ENCODE measurements around the gene SUMF1. TPM values are rescaled to one million over a fixed set of nuclear protein-coding genes. Genes with fewer than 3 reads are reported as not detected.
"Not testable (repeated sequence)": the region's sequence is repeated elsewhere in the genome, so short reads cannot be mapped to it uniquely, and the experiment has no call there.

The SUMF1 gene
- total RNA-seq, 1 donor from 2014 or later, result 8.6 TPM

DNA sequence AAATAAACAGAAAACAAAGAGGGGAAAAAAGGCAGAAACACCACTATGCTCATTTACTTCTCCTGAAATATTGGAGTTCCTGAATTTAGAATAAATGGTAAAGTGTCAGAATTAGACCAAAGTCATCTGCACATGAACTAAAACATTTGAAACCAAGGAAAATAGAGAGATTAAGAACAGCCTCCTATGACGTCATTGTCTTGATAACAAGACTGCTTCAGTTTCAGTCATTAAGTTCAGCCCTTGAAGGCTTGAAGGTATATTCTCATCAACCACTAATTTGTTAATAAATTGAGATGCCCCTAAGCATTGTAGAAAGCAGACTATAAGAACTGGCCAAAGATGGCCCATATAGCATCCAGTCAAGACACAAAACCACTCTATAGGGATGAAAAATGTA is 2.5 kb downstream of the SUMF1 start:
- Histone ChIP-seq H3K27ac (replicated peaks) (no peak overlapping the region), H3K4me1 (peaks cover 29% of the 10 kb centered on the region), H3K4me3 (no peak overlapping the region), H3K27me3 (ENCODE audit: low read depth) (no peaks in the 10 kb centered on the region), H3K9me3 (replicated peaks) (no peaks in the 10 kb centered on the region), H3K36me3 (no peaks in the 10 kb centered on the region)
- intact Hi-C loops (cut with micrococcal nuclease), result no loop called here
- DNase-seq, result no peak
- TF ChIP-seq, protein P1, sequence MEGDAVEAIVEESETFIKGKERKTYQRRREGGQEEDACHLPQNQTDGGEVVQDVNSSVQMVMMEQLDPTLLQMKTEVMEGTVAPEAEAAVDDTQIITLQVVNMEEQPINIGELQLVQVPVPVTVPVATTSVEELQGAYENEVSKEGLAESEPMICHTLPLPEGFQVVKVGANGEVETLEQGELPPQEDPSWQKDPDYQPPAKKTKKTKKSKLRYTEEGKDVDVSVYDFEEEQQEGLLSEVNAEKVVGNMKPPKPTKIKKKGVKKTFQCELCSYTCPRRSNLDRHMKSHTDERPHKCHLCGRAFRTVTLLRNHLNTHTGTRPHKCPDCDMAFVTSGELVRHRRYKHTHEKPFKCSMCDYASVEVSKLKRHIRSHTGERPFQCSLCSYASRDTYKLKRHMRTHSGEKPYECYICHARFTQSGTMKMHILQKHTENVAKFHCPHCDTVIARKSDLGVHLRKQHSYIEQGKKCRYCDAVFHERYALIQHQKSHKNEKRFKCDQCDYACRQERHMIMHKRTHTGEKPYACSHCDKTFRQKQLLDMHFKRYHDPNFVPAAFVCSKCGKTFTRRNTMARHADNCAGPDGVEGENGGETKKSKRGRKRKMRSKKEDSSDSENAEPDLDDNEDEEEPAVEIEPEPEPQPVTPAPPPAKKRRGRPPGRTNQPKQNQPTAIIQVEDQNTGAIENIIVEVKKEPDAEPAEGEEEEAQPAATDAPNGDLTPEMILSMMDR (IDR thresholded peaks at IDR 0.05; ENCODE audit: borderline replicate concordance), result no peak

- no peaks in the 10 kb centered on the region for H3K36me3 ChIP-seq
- no peaks in the 10 kb centered on the region for H3K27me3 ChIP-seq (ENCODE audit: low read depth)
- no peaks in the 10 kb centered on the region for H3K9me3 ChIP-seq (replicated peaks)
- H3K27ac ChIP-seq (replicated peaks), result no peak overlapping the region
- no peak for DNase-seq
- TF ChIP-seq, protein P1 (IDR thresholded peaks at IDR 0.05; ENCODE audit: borderline replicate concordance), result no peak
- H3K4me3 ChIP-seq, result no peak overlapping the region
- intact Hi-C loops (cut with micrococcal nuclease), result no loop called here
- H3K4me1 ChIP-seq, result peaks cover 27% of the 10 kb centered on the region
Observed at GRCh38 chr3:4462369-4463040, 4.6 kb downstream of the SUMF1 start.

DNA sequence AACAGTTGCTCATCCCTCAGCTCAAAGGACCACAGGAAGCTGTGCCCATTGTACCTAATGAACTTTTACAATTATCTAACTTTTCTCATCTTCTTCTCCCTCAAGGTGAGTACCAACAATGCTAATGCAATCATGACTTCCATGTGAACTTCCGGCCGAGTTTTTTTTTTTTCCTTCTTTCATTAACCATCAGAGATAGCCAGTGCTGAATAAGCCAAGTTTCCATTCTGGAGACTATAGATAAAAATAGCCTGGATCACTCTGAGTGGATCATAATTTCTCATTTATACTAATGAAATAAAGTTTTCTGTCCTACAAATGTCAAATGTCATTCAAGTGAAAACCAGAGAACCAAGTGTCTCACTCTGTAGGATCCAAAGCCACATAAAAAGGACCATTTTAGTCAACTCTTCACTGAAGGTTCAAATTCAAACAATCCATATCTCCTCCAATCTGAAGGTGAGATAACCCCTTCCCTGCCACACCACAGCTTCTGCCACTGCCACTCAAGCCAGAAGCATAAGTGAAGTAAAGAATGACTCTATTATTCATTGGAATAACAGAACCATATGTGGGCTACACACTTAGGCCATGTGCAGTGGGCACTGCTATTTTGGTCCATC is 5.5 kb downstream of the SUMF1 start:
- no peak for DNase-seq
- intact Hi-C loops (cut with micrococcal nuclease), result no loop called here
- no peak overlapping the region for H3K27ac ChIP-seq (replicated peaks)
- H3K36me3 ChIP-seq, result no peaks in the 10 kb centered on the region
- H3K4me3 ChIP-seq, result no peak overlapping the region
- H3K4me1 ChIP-seq, result peaks cover 18% of the 10 kb centered on the region
- no peaks in the 10 kb centered on the region for H3K27me3 ChIP-seq (ENCODE audit: low read depth)
- TF ChIP-seq, protein P1 (IDR thresholded peaks at IDR 0.05; ENCODE audit: borderline replicate concordance), result no peak
- no peaks in the 10 kb centered on the region for H3K9me3 ChIP-seq (replicated peaks)

- H3K27ac ChIP-seq (replicated peaks), result no peak overlapping the region
- DNase-seq, result no peak
- no peaks in the 10 kb centered on the region for H3K36me3 ChIP-seq
- no peak overlapping the region for H3K4me3 ChIP-seq
- TF ChIP-seq, protein P1 (IDR thresholded peaks at IDR 0.05; ENCODE audit: borderline replicate concordance), result no peak
- no peaks in the 10 kb centered on the region for H3K27me3 ChIP-seq (ENCODE audit: low read depth)
- peaks cover 12% of the 10 kb centered on the region for H3K4me1 ChIP-seq
- intact Hi-C loops (cut with micrococcal nuclease), result no loop called here
- no peaks in the 10 kb centered on the region for H3K9me3 ChIP-seq (replicated peaks)
Observed at GRCh38 chr3:4460334-4460733, 6.7 kb downstream of the SUMF1 start.

- H3K27me3 ChIP-seq (ENCODE audit: low read depth), result no peaks in the 10 kb centered on the region
- intact Hi-C loops (cut with micrococcal nuclease), result no loop called here
- no peak overlapping the region for H3K4me3 ChIP-seq
- TF ChIP-seq, protein P1 (IDR thresholded peaks at IDR 0.05; ENCODE audit: borderline replicate concordance), result no peak
- H3K4me1 ChIP-seq, result peaks cover 12% of the 10 kb centered on the region
- H3K9me3 ChIP-seq (replicated peaks), result no peaks in the 10 kb centered on the region
- no peak for DNase-seq
- no peaks in the 10 kb centered on the region for H3K36me3 ChIP-seq
- H3K27ac ChIP-seq (replicated peaks), result no peak overlapping the region
Observed at GRCh38 chr3:4458961-4459360, 8.1 kb downstream of the SUMF1 start.

DNA sequence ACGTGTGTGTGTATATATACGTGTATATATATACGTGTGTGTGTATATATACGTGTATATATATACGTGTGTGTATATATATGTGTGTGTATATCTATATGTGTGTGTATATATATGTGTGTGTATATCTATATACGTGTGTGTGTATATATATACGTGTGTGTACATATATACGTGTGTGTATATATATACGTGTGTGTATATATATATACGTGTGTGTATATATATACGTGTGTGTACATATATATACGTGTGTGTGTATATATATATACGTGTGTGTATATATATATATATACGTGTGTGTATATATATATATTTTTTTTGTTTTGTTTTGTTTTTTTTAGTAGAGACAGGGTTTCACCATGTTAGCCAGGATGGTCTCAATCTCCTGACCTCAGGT is 10.3 kb downstream of the SUMF1 start:
- H3K27me3 ChIP-seq (ENCODE audit: low read depth); H3K4me3 ChIP-seq; DNase-seq; intact Hi-C loops (cut with micrococcal nuclease); H3K27ac ChIP-seq (replicated peaks); H3K4me1 ChIP-seq; H3K36me3 ChIP-seq; H3K9me3 ChIP-seq (replicated peaks): not testable (repeated sequence)

Measured in left ventricle myocardium inferior (tissue), 1 donor.